Hepatocyte (in vitro differentiated cells): ENCODE measurements around the gene NR2F1-AS1. TPM values are rescaled to one million over a fixed set of nuclear protein-coding genes. Genes with fewer than 3 reads are reported as not detected.

Source experiments
- DNase-seq: peaks from one replicate; pipeline ENCODE4 v3.0.0-alpha.2; 2016; ENCODE audit warnings: low spot score
- H2AFZ ChIP-seq: fragments of 200-600 bp; sonication (generic); 2 replicates; pipeline ENCODE4 v1.6.0; 2016; ENCODE audit warnings: antibody characterized with exemption, mild to moderate bottlenecking
- H3K27ac ChIP-seq: fragments of 200-600 bp; sonication (generic); 2 replicates; pipeline ENCODE4 v1.5.1; 2016; ENCODE audit warnings: mild to moderate bottlenecking
- H3K27me3 ChIP-seq: fragments of 200-600 bp; sonication (generic); 2 replicates; pipeline ENCODE4 v1.6.1; 2016
- H3K36me3 ChIP-seq: fragments of 200-600 bp; sonication (generic); replicated peaks from 2 replicates; pipeline ENCODE4 v1.5.1; 2016; ENCODE audit warnings: low read depth; ENCODE audit not compliant: insufficient read depth
- H3K4me1 ChIP-seq: fragments of 200-600 bp; sonication (generic); 2 replicates; pipeline ENCODE4 v1.5.1; 2016; ENCODE audit warnings: mild to moderate bottlenecking, moderate library complexity; ENCODE audit not compliant: insufficient read depth
- H3K4me2 ChIP-seq: fragments of 200-600 bp; sonication (generic); 2 replicates; pipeline ENCODE4 v1.6.0; 2016
- H3K4me3 ChIP-seq: fragments of 200-600 bp; sonication (generic); 2 replicates; pipeline ENCODE4 v1.5.1; 2016; ENCODE audit warnings: mild to moderate bottlenecking
- H3K79me2 ChIP-seq: fragments of 200-600 bp; sonication (generic); 2 replicates; pipeline ENCODE4 v1.6.0; 2017; ENCODE audit warnings: mild to moderate bottlenecking
- H3K9me2 ChIP-seq: fragments of 200-600 bp; sonication (generic); replicated peaks from 2 replicates; pipeline ENCODE4 v1.6.0; 2017; ENCODE audit warnings: mild to moderate bottlenecking; ENCODE audit not compliant: insufficient read depth
- H3K9me3 ChIP-seq: fragments of 200-600 bp; sonication (generic); 2 replicates; pipeline ENCODE4 v1.5.1; 2016; ENCODE audit warnings: low read depth, mild to moderate bottlenecking
- H4K20me1 ChIP-seq: fragments of 200-600 bp; sonication (generic); 2 replicates; pipeline ENCODE4 v1.6.0; 2016; ENCODE audit warnings: mild to moderate bottlenecking; ENCODE audit not compliant: insufficient read depth, poor library complexity, severe bottlenecking
- CTCF ChIP-seq: fragments of 200-600 bp; sonication (generic); IDR thresholded peaks from 2 replicates; pipeline ENCODE4 v1.5.1; 2016; ENCODE audit warnings: antibody characterized with exemption, mild to moderate bottlenecking; ENCODE audit not compliant: poor library complexity
- EZH2 ChIP-seq: fragments of 200-600 bp; sonication (generic); IDR thresholded peaks from 2 replicates; pipeline ENCODE4 v1.6.1; 2016; ENCODE audit warnings: antibody characterized with exemption, mild to moderate bottlenecking, borderline replicate concordance
- EZH2phosphoT487 ChIP-seq: fragments of 200-600 bp; sonication (generic); IDR thresholded peaks from one replicate; pipeline ENCODE4 v1.6.1; 2018; ENCODE audit warnings: antibody characterized with exemption, mild to moderate bottlenecking, low read depth, moderate library complexity; ENCODE audit not compliant: unreplicated experiment, severe bottlenecking
- WGBS: methylation state at CpG from one replicate; pipeline ENCODE4 v1.1.6; 2016; ENCODE audit warnings: low lambda C conversion rate; ENCODE audit errors: missing lambda C conversion rate; 5-methylcytosine and 5-hydroxymethylcytosine counted together
- polyA plus RNA-seq: library from polyadenylated mRNA; unstranded; fragments of >200 nt; fragmentation: Nextera tagmentation; extraction: Ambion mirVana; gene quantifications from 2 replicates; pipeline ENCODE4 v1.2.1, GENCODE V29; 2016
- total RNA-seq: library from RNA; depleted of rRNA; stranded (reverse); fragments of >200 nt; gene quantifications from 2 replicates; pipeline ENCODE4 v1.2.3, GENCODE V29; 2014

NR2F1-AS1 gene
- total and polyA plus RNA-seq, 2 experiments from 2014 or later, result 8.4 to 8.6 TPM

- Histone ChIP-seq H2AFZ (peak overlapping the region; percentile 49), H3K4me1 (peaks cover 21% of the 10 kb centered on the region), H3K9me3 (no peaks in the 10 kb centered on the region), H3K27ac (peak overlapping the region; percentile 50), H3K4me2 (peak overlapping the region; percentile 94), H3K79me2 (peaks cover 8% of the 10 kb centered on the region), H3K9me2 (no peaks in the 10 kb centered on the region), H3K4me3 (peak overlapping the region; percentile 65), H4K20me1 (peaks cover 13% of the 10 kb centered on the region), H3K27me3 (peaks cover 77% of the 10 kb centered on the region), H3K36me3 (no peaks in the 10 kb centered on the region)
- peak; percentile 58 for DNase-seq
- TF ChIP-seq EZH2, result no peak
- TF ChIP-seq EZH2phosphoT487, result no peak
- no peak for TF ChIP-seq CTCF
- WGBS, result 2% methylated on average over 36 of the region's 110 CpGs
Observed at GRCh38 chr5:93583768-93584595, 3.0 kb upstream of the NR2F1-AS1 start.

- WGBS, result 1% methylated on average over 4 of the region's 4 CpGs
- peaks cover 78% of the 10 kb centered on the region for H3K27me3 ChIP-seq
- H2AFZ ChIP-seq, result peak overlapping the region; percentile 49
- H3K4me2 ChIP-seq, result peak overlapping the region; percentile 94
- no peaks in the 10 kb centered on the region for H3K9me3 ChIP-seq
- H3K79me2 ChIP-seq, result peaks cover 8% of the 10 kb centered on the region
- TF ChIP-seq EZH2phosphoT487, result no peak
- peak; percentile 17 for TF ChIP-seq EZH2
- H4K20me1 ChIP-seq, result peaks cover 13% of the 10 kb centered on the region
- peaks cover 21% of the 10 kb centered on the region for H3K4me1 ChIP-seq
- no peak for DNase-seq
- peak overlapping the region; percentile 50 for H3K27ac ChIP-seq
- H3K9me2 ChIP-seq, result no peaks in the 10 kb centered on the region
- no peaks in the 10 kb centered on the region for H3K36me3 ChIP-seq
- peak overlapping the region; percentile 65 for H3K4me3 ChIP-seq
Observed at GRCh38 chr5:93583439-93583767, 2.4 kb upstream of the NR2F1-AS1 start.

GRCh38 chr5:93582677-93583438 lies 1.8 kb upstream of the NR2F1-AS1 start, which contains the start of gene NR2F1:
NR2F1 (plus strand) TSS chr5:93583222; CDS start chr5:93585024, 1,802 bp downstream.
- Histone ChIP-seq H3K79me2 (peaks cover 8% of the 10 kb centered on the region), H3K4me2 (peak within 1 kb of the TSS; percentile 94), H3K27me3 (peaks cover 79% of the 10 kb centered on the region), H3K27ac (peak within 1 kb of the TSS; percentile 50), H3K9me3 (no peaks in the 10 kb centered on the region), H3K9me2 (no peaks in the 10 kb centered on the region), H4K20me1 (peaks cover 13% of the 10 kb centered on the region), H3K4me1 (peaks cover 21% of the 10 kb centered on the region), H2AFZ (peak within 1 kb of the TSS; percentile 49), H3K36me3 (no peaks in the 10 kb centered on the region), H3K4me3 (peak within 1 kb of the TSS; percentile 65)
- peak; percentile 67 for DNase-seq
- 2% methylated on average over 18 of the region's 21 CpGs for WGBS
- TF ChIP-seq EZH2 (peak; percentile 36), EZH2phosphoT487 (peak; percentile 59), CTCF (no peak)

GRCh38 chr5:93582167-93582462 lies 1.1 kb upstream of the NR2F1-AS1 start:
- no peaks in the 10 kb centered on the region for H3K36me3 ChIP-seq
- no peaks in the 10 kb centered on the region for H3K9me3 ChIP-seq
- H3K27me3 ChIP-seq, result peaks cover 79% of the 10 kb centered on the region
- no peak for DNase-seq
- H2AFZ ChIP-seq, result no peak overlapping the region
- peak overlapping the region; percentile 42 for H3K4me3 ChIP-seq
- no peaks in the 10 kb centered on the region for H3K9me2 ChIP-seq
- H3K79me2 ChIP-seq, result peaks cover 8% of the 10 kb centered on the region
- H3K4me1 ChIP-seq, result peaks cover 21% of the 10 kb centered on the region
- peak overlapping the region; percentile 7 for H3K27ac ChIP-seq
- WGBS, result 14% methylated on average over 2 of the region's 2 CpGs
- H3K4me2 ChIP-seq, result peak overlapping the region; percentile 94
- no peak for TF ChIP-seq CTCF
- peaks cover 11% of the 10 kb centered on the region for H4K20me1 ChIP-seq
